ENCODE measurements around the gene PAMR1.

- TF ChIP-seq YY1 (IDR thresholded peaks at IDR 0.05; ENCODE audit: insufficient read depth, insufficient read length) (no peak), SUZ12 (IDR thresholded peaks at IDR 0.05; ENCODE audit: extremely low read depth, insufficient read depth, insufficient read length) (no peak), ZNF274 (IDR thresholded peaks at IDR 0.05; ENCODE audit: low read depth, low read length) (no peak)
Observed at GRCh38 chr11:35500744-35501143, 24.7 kb downstream of the PAMR1 start.

All from NT2/D1 (cell line).